Activated T-helper 1 cell treated with anti-CD3 and anti-CD28 coated beads, Interleukin-12 subunit alpha, Interleukin-12 subunit beta, Interleukin-2, Interleukin-4 antibody, amounts not matched to agents 30 ng/mL and 10 ng/mL and 1 ng/mL, durations not matched to agents 14 hours and 24 hours and 36 hours (primary cell): Measurements from ENCODE around the gene SLC9A8. TPM values are rescaled to one million over a fixed set of nuclear protein-coding genes. Genes with fewer than 3 reads are reported as not detected.

Experiments used
- DNase-seq: peaks from one replicate; pipeline ENCODE4 v3.0.0; 2021; ENCODE audit warnings: low spot score
- H3K27ac Mint-ChIP-seq: one replicate; pipeline ENCODE4 v1.8.0; 2021; ENCODE audit warnings: mild to moderate bottlenecking, mixed read lengths
- H3K27me3 Mint-ChIP-seq: one replicate; pipeline ENCODE4 v1.8.0; 2022; ENCODE audit warnings: mild to moderate bottlenecking, moderate library complexity, mixed read lengths; ENCODE audit not compliant: insufficient read depth
- H3K36me3 Mint-ChIP-seq: one replicate; pipeline ENCODE4 v1.8.0; 2021; ENCODE audit warnings: low read depth, mixed read lengths
- H3K4me1 Mint-ChIP-seq: one replicate; pipeline ENCODE4 v1.8.0; 2021; ENCODE audit warnings: low read depth, mixed read lengths
- H3K4me3 Mint-ChIP-seq: one replicate; pipeline ENCODE4 v1.8.0; 2021; ENCODE audit warnings: mild to moderate bottlenecking, moderate library complexity, mixed read lengths
- H3K9me3 Mint-ChIP-seq: one replicate; pipeline ENCODE4 v1.8.0; 2021; ENCODE audit warnings: mixed read lengths
- intact Hi-C: fragments of 100-400 bp; cut with micrococcal nuclease; formaldehyde crosslinking; loops from one replicate; pipeline ENCODE4 v1.15.1; 2024
- total RNA-seq: library from RNA; stranded (reverse); gene quantifications from 2 replicates; pipeline ENCODE4 v1.2.3, GENCODE V29; 2022

SLC9A8 gene
- total RNA-seq, 1 donor from 2014 or later = 20.8 TPM

- intact Hi-C loops = no loop called here
- Mint-ChIP-seq H3K4me1 (peaks cover 4% of the 10 kb centered on the region), H3K27me3 (no peaks in the 10 kb centered on the region), H3K9me3 (no peaks in the 10 kb centered on the region), H3K4me3 (no peak overlapping the region), H3K36me3 (peaks cover 34% of the 10 kb centered on the region), H3K27ac (no peak overlapping the region)
- DNase-seq = no peak
These were observed 18.6 kb downstream of the SLC9A8 start for GRCh38 chr20:49831022-49831769.

GRCh38 chr20:49831770-49832631, 19.4 kb downstream of the SLC9A8 start:
- intact Hi-C loops = no loop called here
- H3K36me3 Mint-ChIP-seq = peaks cover 34% of the 10 kb centered on the region

GRCh38 chr20:49832632-49833327, 20.2 kb downstream of the SLC9A8 start:
- no peaks in the 10 kb centered on the region for H3K9me3 Mint-ChIP-seq
- no peaks in the 10 kb centered on the region for H3K27me3 Mint-ChIP-seq
- no peak for DNase-seq
- H3K4me3 Mint-ChIP-seq = no peak overlapping the region
- no peak overlapping the region for H3K27ac Mint-ChIP-seq
- intact Hi-C loops = no loop called here
- H3K36me3 Mint-ChIP-seq = peaks cover 36% of the 10 kb centered on the region
- peaks cover 4% of the 10 kb centered on the region for H3K4me1 Mint-ChIP-seq

More at GRCh38 chr20:49831770-49832631, 19.4 kb downstream of the SLC9A8 start:
- H3K9me3 Mint-ChIP-seq = no peaks in the 10 kb centered on the region
- H3K4me3 Mint-ChIP-seq = no peak overlapping the region
- DNase-seq = no peak
- peak overlapping the region; percentile 44 for H3K27ac Mint-ChIP-seq
- no peaks in the 10 kb centered on the region for H3K27me3 Mint-ChIP-seq
- H3K4me1 Mint-ChIP-seq = peaks cover 4% of the 10 kb centered on the region

- Mint-ChIP-seq H3K4me1 (peaks cover 4% of the 10 kb centered on the region), H3K9me3 (no peaks in the 10 kb centered on the region), H3K27me3 (no peaks in the 10 kb centered on the region), H3K4me3 (no peak overlapping the region), H3K36me3 (peaks cover 36% of the 10 kb centered on the region), H3K27ac (no peak overlapping the region)
- no peak for DNase-seq
- intact Hi-C loops = no loop called here
These were observed 20.9 kb downstream of the SLC9A8 start for GRCh38 chr20:49833483-49833882.

- H3K4me1 Mint-ChIP-seq = no peaks in the 10 kb centered on the region
- intact Hi-C loops = no loop called here
- H3K36me3 Mint-ChIP-seq = peaks cover 39% of the 10 kb centered on the region
- DNase-seq = no peak
- H3K27me3 Mint-ChIP-seq = no peaks in the 10 kb centered on the region
- no peak overlapping the region for H3K4me3 Mint-ChIP-seq
- H3K9me3 Mint-ChIP-seq = no peaks in the 10 kb centered on the region
- peak overlapping the region; percentile 31 for H3K27ac Mint-ChIP-seq
These were observed 22.4 kb downstream of the SLC9A8 start for GRCh38 chr20:49835031-49835430.

- no peak for DNase-seq
These were observed 25.9 kb downstream of the SLC9A8 start for GRCh38 chr20:49838546-49838945.

GRCh38 chr20:49843139-49843538, 30.5 kb downstream of the SLC9A8 start:
- intact Hi-C loops = no loop called here
- Mint-ChIP-seq H3K27ac (no peak overlapping the region), H3K4me3 (no peak overlapping the region), H3K36me3 (peaks cover 30% of the 10 kb centered on the region), H3K27me3 (no peaks in the 10 kb centered on the region), H3K9me3 (no peaks in the 10 kb centered on the region), H3K4me1 (peaks cover 5% of the 10 kb centered on the region)
- DNase-seq = no peak

More at GRCh38 chr20:49838546-49838945, 25.9 kb downstream of the SLC9A8 start:
- no peaks in the 10 kb centered on the region for H3K27me3 Mint-ChIP-seq
- intact Hi-C loops = no loop called here
- no peaks in the 10 kb centered on the region for H3K9me3 Mint-ChIP-seq
- no peak overlapping the region for H3K4me3 Mint-ChIP-seq
- H3K4me1 Mint-ChIP-seq = no peaks in the 10 kb centered on the region
- H3K27ac Mint-ChIP-seq = no peak overlapping the region
- H3K36me3 Mint-ChIP-seq = peaks cover 31% of the 10 kb centered on the region

- peaks cover 5% of the 10 kb centered on the region for H3K4me1 Mint-ChIP-seq
- intact Hi-C loops = no loop called here
- peaks cover 34% of the 10 kb centered on the region for H3K36me3 Mint-ChIP-seq
- H3K4me3 Mint-ChIP-seq = no peak overlapping the region
- no peak for DNase-seq
- H3K27ac Mint-ChIP-seq = no peak overlapping the region
- H3K9me3 Mint-ChIP-seq = no peaks in the 10 kb centered on the region
- no peaks in the 10 kb centered on the region for H3K27me3 Mint-ChIP-seq
These were observed 31.2 kb downstream of the SLC9A8 start for GRCh38 chr20:49843770-49844380.

GRCh38 chr20:49845060-49845459, 32.4 kb downstream of the SLC9A8 start:
- DNase-seq = no peak
- Mint-ChIP-seq H3K4me3 (no peak overlapping the region), H3K27me3 (no peaks in the 10 kb centered on the region), H3K36me3 (peaks cover 29% of the 10 kb centered on the region), H3K27ac (no peak overlapping the region), H3K9me3 (no peaks in the 10 kb centered on the region), H3K4me1 (peaks cover 7% of the 10 kb centered on the region)
- intact Hi-C loops = loop anchor here (5.0 kb wide), 2 partner anchors 133 to 513 kb away; partner anchors contain the start of gene B4GALT5

- Mint-ChIP-seq H3K27me3 (no peaks in the 10 kb centered on the region), H3K4me1 (peaks cover 19% of the 10 kb centered on the region), H3K27ac (no peak overlapping the region), H3K9me3 (no peaks in the 10 kb centered on the region), H3K4me3 (no peak overlapping the region), H3K36me3 (peaks cover 31% of the 10 kb centered on the region)
- DNase-seq = peak; percentile 42
- intact Hi-C loops = loop anchor here (1.0 to 5.0 kb wide), 5 partner anchors 34 to 514 kb away; partner anchors contain the start of genes B4GALT5 and SLC9A8
These were observed 33.7 kb downstream of the SLC9A8 start for GRCh38 chr20:49846206-49846807.

GRCh38 chr20:49850463-49851230, 38.0 kb downstream of the SLC9A8 start:
- Mint-ChIP-seq H3K36me3 (peaks cover 29% of the 10 kb centered on the region), H3K4me3 (no peak overlapping the region), H3K4me1 (peaks cover 18% of the 10 kb centered on the region), H3K9me3 (no peaks in the 10 kb centered on the region), H3K27me3 (no peaks in the 10 kb centered on the region), H3K27ac (peak overlapping the region; percentile 60)
- intact Hi-C loops = no loop called here
- no peak for DNase-seq
